HG03565 (cell line): ENCODE measurements around the gene GPAT2.
"Not testable (repeated sequence)": the region's sequence is repeated elsewhere in the genome, so short reads cannot be mapped to it uniquely, and the experiment has no call there.

Source experiments
- ATAC-seq: cut with Tn5 transposase; IDR thresholded peaks from one replicate; pipeline ENCODE4 v1.9.1; 2021; ENCODE audit warnings: mild to moderate bottlenecking, moderate library complexity; ENCODE audit not compliant: unreplicated experiment

The GPAT2 gene

DNA sequence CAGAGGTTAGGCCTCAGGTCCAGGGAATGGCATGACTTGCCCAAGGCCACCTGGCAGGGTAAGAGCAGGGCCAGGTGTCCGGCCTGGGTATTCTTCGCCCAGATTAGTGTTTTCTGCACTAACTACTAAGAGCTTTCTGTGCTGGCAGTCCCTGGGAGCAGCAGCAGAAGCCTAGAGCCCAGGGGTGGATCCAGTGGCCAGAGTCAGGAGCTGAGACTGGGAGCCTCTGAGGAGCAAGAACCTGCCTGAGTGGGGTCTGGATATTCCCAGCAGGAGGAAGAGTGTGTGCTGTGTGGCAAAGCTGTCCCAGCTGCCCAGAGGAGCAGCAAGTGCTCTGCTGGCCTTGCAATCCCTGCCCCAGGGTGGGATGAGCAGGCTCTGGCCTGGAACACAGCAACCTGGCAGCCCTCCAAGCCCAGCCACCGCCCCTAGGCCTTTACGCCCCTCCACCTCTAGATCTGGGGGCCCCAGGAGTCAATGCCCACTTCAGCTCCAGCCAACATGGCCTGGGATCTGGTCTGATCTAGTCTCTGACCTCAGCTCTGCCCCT, 30.7 kb upstream of the GPAT2 start:
- ATAC-seq: no peak

GRCh38 chr2:96064760-96065159, 30.0 kb upstream of the GPAT2 start:
- not testable (repeated sequence) for ATAC-seq

- not testable (repeated sequence) for ATAC-seq
These were observed 29.4 kb upstream of the GPAT2 start for GRCh38 chr2:96064047-96064675.

- ATAC-seq: not testable (repeated sequence)
These were observed 28.6 kb upstream of the GPAT2 start for GRCh38 chr2:96063116-96063899.

GRCh38 chr2:96062483-96062882, 27.8 kb upstream of the GPAT2 start:
- ATAC-seq: not testable (repeated sequence)

GRCh38 chr2:96061901-96062300, 27.2 kb upstream of the GPAT2 start:
- ATAC-seq: not testable (repeated sequence)

- not testable (repeated sequence) for ATAC-seq
These were observed 26.6 kb upstream of the GPAT2 start for GRCh38 chr2:96061197-96061817.

DNA sequence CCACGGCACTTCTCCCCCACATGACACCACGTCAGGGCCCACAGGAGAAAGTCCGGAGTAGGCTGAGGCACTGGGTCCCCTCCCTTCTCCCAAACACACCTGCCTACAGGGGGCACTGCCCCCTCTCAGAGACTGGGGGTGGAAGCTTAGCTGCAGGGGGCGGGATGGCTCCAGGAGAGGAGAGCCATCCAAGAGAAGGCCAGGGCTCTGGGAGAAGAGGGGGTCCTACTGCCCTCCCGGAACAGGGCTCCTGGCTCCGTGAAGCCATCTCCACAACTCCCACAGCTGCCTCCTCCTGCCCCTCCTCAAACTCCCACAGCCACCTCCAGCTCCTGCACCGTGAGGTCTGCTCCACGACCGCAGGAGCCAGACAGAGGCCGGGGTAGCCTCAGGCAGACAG, 25.6 kb upstream of the GPAT2 start:
- ATAC-seq: not testable (repeated sequence)

GRCh38 chr2:96059443-96059842, 24.7 kb upstream of the GPAT2 start:
- ATAC-seq: not testable (repeated sequence)

DNA sequence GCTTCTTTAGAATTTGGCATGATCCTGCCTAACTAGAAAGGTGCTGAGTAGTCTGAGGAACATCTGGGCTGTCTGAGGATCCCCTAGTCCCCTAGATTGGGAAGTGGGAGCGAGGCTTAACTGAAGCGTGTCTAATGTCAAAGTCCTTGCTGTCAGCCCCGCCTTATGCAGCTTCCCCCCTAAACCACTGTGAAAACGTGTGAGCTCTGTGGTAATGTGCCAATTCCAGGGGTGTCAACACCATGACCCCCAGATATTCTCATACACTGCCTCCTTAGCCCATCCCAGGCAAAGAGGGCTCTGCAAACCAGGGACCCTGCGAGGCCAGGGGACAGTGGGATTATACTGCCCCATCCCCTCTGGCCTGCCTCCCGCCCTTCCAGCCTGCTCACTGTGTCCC, 21.1 kb upstream of the GPAT2 start:
- ATAC-seq: not testable (repeated sequence)

GRCh38 chr2:96054537-96054936, 19.8 kb upstream of the GPAT2 start:
- ATAC-seq: not testable (repeated sequence)

GRCh38 chr2:96053385-96053784, 18.7 kb upstream of the GPAT2 start:
- ATAC-seq: not testable (repeated sequence)

DNA sequence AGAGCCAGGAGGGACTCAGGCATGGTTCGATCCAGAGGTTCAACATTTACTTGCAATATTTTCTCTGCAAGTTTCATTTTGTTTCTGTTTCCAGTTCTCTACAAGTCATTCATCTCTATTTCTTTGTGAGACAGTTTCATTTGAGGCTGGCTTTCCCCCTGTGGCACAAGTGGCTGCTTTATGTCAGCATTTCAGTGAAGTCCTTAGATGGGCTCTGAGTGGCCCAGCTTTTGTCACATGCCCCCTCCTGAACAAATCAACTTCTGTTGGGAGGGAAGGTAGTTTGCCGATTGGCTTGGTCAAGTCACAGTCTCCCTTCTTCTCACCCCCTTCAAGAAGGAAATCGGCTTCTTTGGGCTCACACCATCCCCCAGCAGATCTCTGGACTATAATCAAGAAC, 17.9 kb upstream of the GPAT2 start:
- ATAC-seq: not testable (repeated sequence)

- not testable (repeated sequence) for ATAC-seq
These were observed 15.2 kb upstream of the GPAT2 start for GRCh38 chr2:96049917-96050262.

- not testable (repeated sequence) for ATAC-seq
These were observed 14.6 kb upstream of the GPAT2 start for GRCh38 chr2:96049049-96049916.

GRCh38 chr2:96035554-96035953, 838 bp upstream of the GPAT2 start:
- ATAC-seq: not testable (repeated sequence)

- not testable (repeated sequence) for ATAC-seq
These were observed 719 bp downstream of the GPAT2 start for GRCh38 chr2:96033997-96034396.

DNA sequence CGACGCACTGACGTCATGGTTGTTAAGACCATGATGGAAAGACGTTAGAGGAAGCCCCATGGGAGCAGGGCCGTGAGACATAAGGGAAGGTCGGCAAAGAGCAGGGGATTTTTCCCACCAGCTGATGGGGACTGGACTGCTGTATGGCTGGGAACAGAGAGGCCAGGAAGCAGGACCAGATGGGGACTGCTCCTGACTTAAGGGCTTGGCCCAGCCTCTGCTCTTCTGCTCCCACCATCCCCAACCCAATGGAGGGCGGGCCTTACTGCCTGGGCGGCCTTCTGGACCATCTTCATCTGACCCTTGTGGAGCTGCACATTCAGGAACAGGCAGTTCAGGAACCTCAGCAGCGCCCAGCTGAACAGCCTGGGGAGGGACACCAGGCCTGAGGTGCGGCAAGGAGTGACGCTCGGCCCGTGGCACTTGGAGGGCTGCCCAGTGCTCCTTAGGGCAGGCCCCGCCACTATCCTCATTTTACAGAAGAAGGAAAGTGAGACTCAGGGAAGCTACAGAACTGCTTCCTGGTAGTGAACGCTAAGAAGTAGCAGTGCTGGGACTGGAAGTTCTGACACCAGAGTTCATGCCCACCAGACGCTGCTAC, 6.9 kb downstream of the GPAT2 start:
- not testable (repeated sequence) for ATAC-seq

GRCh38 chr2:96025755-96026154, 9.0 kb downstream of the GPAT2 start:
- not testable (repeated sequence) for ATAC-seq

DNA sequence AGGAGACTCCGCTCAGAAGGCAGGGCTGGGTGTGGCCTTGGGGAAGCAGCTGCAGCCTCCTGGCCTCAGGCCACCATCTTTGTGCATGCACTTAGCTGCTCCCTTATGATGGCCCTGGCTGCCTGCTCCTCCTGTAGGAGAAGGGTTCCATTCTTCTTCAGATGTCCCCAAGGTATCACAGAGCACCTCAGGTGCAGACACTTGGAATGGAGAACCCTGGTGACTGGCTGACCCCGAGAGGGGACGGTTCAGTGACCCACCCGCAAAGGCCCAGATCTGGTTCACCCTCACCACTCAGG, 9.6 kb downstream of the GPAT2 start:
- no peak for ATAC-seq
